H9 (cell line): ENCODE data around the gene AKR1E2. TPM values are rescaled to one million over a fixed set of nuclear protein-coding genes. Genes with fewer than 3 reads are reported as not detected.

ENCODE experiments used
- DNase-seq: peaks from one replicate; pipeline ENCODE4 v3.0.0-alpha.2; 2017
- H2AFZ ChIP-seq: one replicate; pipeline ENCODE4 v1.6.1; 2013; ENCODE audit warnings: mild to moderate bottlenecking, low read length, control low read depth, moderate library complexity
- H2AK5ac ChIP-seq: 2 replicates; pipeline ENCODE4 v1.6.1; 2013; ENCODE audit warnings: low read length, control low read depth, mixed read lengths; ENCODE audit not compliant: insufficient read length
- H2BK120ac ChIP-seq: one replicate; pipeline ENCODE4 v1.6.1; 2013; ENCODE audit warnings: low read depth, mild to moderate bottlenecking, low read length, control low read depth, inconsistent platforms; ENCODE audit not compliant: poor library complexity, severe bottlenecking
- H2BK12ac ChIP-seq: 2 replicates; pipeline ENCODE4 v1.6.1; 2013; ENCODE audit warnings: low read length, control low read depth, mixed read lengths, low read depth; ENCODE audit not compliant: insufficient read length
- H2BK15ac ChIP-seq: 2 replicates; pipeline ENCODE4 v1.6.1; 2013; ENCODE audit warnings: low read depth, low read length, control low read depth
- H2BK20ac ChIP-seq: one replicate; pipeline ENCODE4 v1.6.1; 2013; ENCODE audit warnings: low read depth, mild to moderate bottlenecking, low read length, control low read depth, inconsistent platforms; ENCODE audit not compliant: poor library complexity, severe bottlenecking
- H2BK5ac ChIP-seq: 2 replicates; pipeline ENCODE4 v1.6.1; 2013; ENCODE audit warnings: low read length, control low read depth, mixed read lengths; ENCODE audit not compliant: insufficient read length
- H3K14ac ChIP-seq: 2 replicates; pipeline ENCODE4 v1.6.1; 2013; ENCODE audit warnings: low read length, control low read depth; ENCODE audit not compliant: insufficient read depth
- H3K18ac ChIP-seq: 2 replicates; pipeline ENCODE4 v1.6.1; 2013; ENCODE audit warnings: low read depth, mild to moderate bottlenecking, mixed read lengths, low read length, control low read depth; ENCODE audit not compliant: insufficient read length
- H3K23ac ChIP-seq: 2 replicates; pipeline ENCODE4 v1.6.1; 2013; ENCODE audit warnings: low read length, control low read depth, mixed read lengths, low read depth; ENCODE audit not compliant: insufficient read length
- H3K23me2 ChIP-seq: 2 replicates; pipeline ENCODE4 v1.6.1; 2013; ENCODE audit warnings: low read depth, mild to moderate bottlenecking, mixed read lengths, low read length, control low read depth; ENCODE audit not compliant: insufficient read length, poor library complexity, severe bottlenecking
- H3K27ac ChIP-seq: 2 replicates; pipeline ENCODE4 v1.5.1; 2013; ENCODE audit warnings: low read length, control low read depth, mixed read lengths, low read depth; ENCODE audit not compliant: insufficient read length
- H3K27me3 ChIP-seq: 2 replicates; pipeline ENCODE4 v1.6.1; 2013; ENCODE audit warnings: low read length, control low read depth, inconsistent platforms; ENCODE audit not compliant: insufficient read depth
- H3K4ac ChIP-seq: 2 replicates; pipeline ENCODE4 v1.6.1; 2013; ENCODE audit warnings: low read depth, mild to moderate bottlenecking, control low read depth, inconsistent platforms, low read length, moderate library complexity
- H3K4me1 ChIP-seq: 2 replicates; pipeline ENCODE4 v1.6.1; 2013; ENCODE audit warnings: low read length, control low read depth, inconsistent platforms; ENCODE audit not compliant: insufficient read depth
- H3K4me2 ChIP-seq: 2 replicates; pipeline ENCODE4 v1.6.1; 2013; ENCODE audit warnings: low read length, control low read depth, mixed read lengths; ENCODE audit not compliant: insufficient read length, insufficient read depth
- H3K56ac ChIP-seq: 2 replicates; pipeline ENCODE4 v1.6.1; 2013; ENCODE audit warnings: low read depth, mild to moderate bottlenecking, mixed read lengths, low read length, control low read depth; ENCODE audit not compliant: insufficient read length
- H3K79me1 ChIP-seq: 2 replicates; pipeline ENCODE4 v1.6.1; 2013; ENCODE audit warnings: low read depth, mild to moderate bottlenecking, moderate library complexity, low read length, control low read depth, inconsistent platforms; ENCODE audit not compliant: insufficient read depth, poor library complexity, severe bottlenecking
- H3K79me2 ChIP-seq: 2 replicates; pipeline ENCODE4 v1.6.1; 2013; ENCODE audit warnings: low read length, control low read depth, inconsistent platforms; ENCODE audit not compliant: insufficient read depth
- H3K9ac ChIP-seq: 2 replicates; pipeline ENCODE4 v1.6.1; 2013; ENCODE audit warnings: low read length, control low read depth, mixed read lengths; ENCODE audit not compliant: insufficient read length; ENCODE audit errors: extremely low read depth
- H3K9me3 ChIP-seq: one replicate; pipeline ENCODE4 v1.6.1; 2013; ENCODE audit warnings: low read depth, low read length, inconsistent platforms; ENCODE audit not compliant: control insufficient read depth
- H3T11ph ChIP-seq: one replicate; pipeline ENCODE4 v1.6.1; 2013; ENCODE audit warnings: mild to moderate bottlenecking, low read length, control low read depth, inconsistent platforms
- H4K20me1 ChIP-seq: one replicate; pipeline ENCODE4 v1.6.1; 2013; ENCODE audit not compliant: control insufficient read depth, insufficient read length, insufficient read depth
- H4K5ac ChIP-seq: 2 replicates; pipeline ENCODE4 v1.6.1; 2013; ENCODE audit warnings: low read depth, mild to moderate bottlenecking, mixed read lengths, low read length, control low read depth; ENCODE audit not compliant: insufficient read length
- H4K8ac ChIP-seq: replicated peaks from 2 replicates; pipeline ENCODE4 v1.6.1; 2013; ENCODE audit warnings: low read length, control low read depth, mixed read lengths, low read depth; ENCODE audit not compliant: insufficient read length
- H4K91ac ChIP-seq: 2 replicates; pipeline ENCODE4 v1.6.1; 2013; ENCODE audit warnings: low read depth, mild to moderate bottlenecking, moderate library complexity, mixed read lengths, low read length, control low read depth; ENCODE audit not compliant: insufficient read length
- H3K27ac Mint-ChIP-seq, 3 experiments: 2 replicates in 2 of 3; 3 replicates in 1 of 3; pipeline ENCODE4 v1.8.0; 2020 to 2021; ENCODE audit warnings: mixed read lengths in 3 of 3, mild to moderate bottlenecking in 1 of 3, moderate library complexity in 1 of 3
- H3K27me3 Mint-ChIP-seq: 2 replicates; pipeline ENCODE4 v1.8.0; 2021; ENCODE audit warnings: low read depth, mild to moderate bottlenecking, moderate library complexity, mixed read lengths
- H3K36me3 Mint-ChIP-seq, 3 experiments: 2 replicates in 2 of 3; 3 replicates in 1 of 3; pipeline ENCODE4 v1.8.0; 2020 to 2021; ENCODE audit warnings: low read depth in 3 of 3, mixed read lengths in 3 of 3; ENCODE audit not compliant: insufficient read depth in 1 of 3
- H3K4me1 Mint-ChIP-seq, 2 experiments: 2 replicates each; pipeline ENCODE4 v1.8.0; 2020; ENCODE audit warnings: mixed read lengths in 2 of 2
- H3K4me3 Mint-ChIP-seq, 2 experiments: 2 replicates in 1 of 2; 3 replicates in 1 of 2; pipeline ENCODE4 v1.8.0; 2020 to 2021; ENCODE audit warnings: mild to moderate bottlenecking in 2 of 2, mixed read lengths in 2 of 2, moderate library complexity in 1 of 2
- H3K9me3 Mint-ChIP-seq, 2 experiments: 2 replicates in 1 of 2; 3 replicates in 1 of 2; pipeline ENCODE4 v1.8.0; 2020; ENCODE audit warnings: mild to moderate bottlenecking in 2 of 2, mixed read lengths in 2 of 2, moderate library complexity in 1 of 2
- CTCF ChIP-seq: fragments of 200-600 bp; sonication (generic); conservative IDR thresholded peaks from 3 replicates; pipeline ENCODE4 v1.8.0; 2021; ENCODE audit warnings: antibody characterized with exemption, mild to moderate bottlenecking
- WGBS: extraction: QIAGEN DNeasy Blood & Tissue Kit; methylation state at CpG from one replicate; pipeline ENCODE4 v1.1.7; 2013; ENCODE audit warnings: missing lambda C conversion rate, low lambda C conversion rate, mixed read lengths; ENCODE audit not compliant: insufficient read length; ENCODE audit errors: extremely low coverage; 5-methylcytosine and 5-hydroxymethylcytosine counted together
- total RNA-seq: library from RNA; stranded (reverse); gene quantifications from 2 replicates; pipeline ENCODE4 v1.2.1, GENCODE V29; 2021

Gene AKR1E2
- total RNA-seq, 1 experiment from 2014 or later: 2.2 TPM

GRCh38 chr10:4790045-4790444 lies 36.0 kb upstream of the AKR1E2 start:
- no peak overlapping the region for H3K27ac Mint-ChIP-seq
- Histone ChIP-seq H3K56ac (no peak overlapping the region), H3K27me3 (no peaks in the 10 kb centered on the region), H3K9ac (no peak overlapping the region), H2BK120ac (no peak overlapping the region), H3K9me3 (no peaks in the 10 kb centered on the region), H3K23me2 (no peaks in the 10 kb centered on the region), H4K8ac (no peak overlapping the region), H3K18ac (no peak overlapping the region), H3K14ac (no peak overlapping the region), H3K4ac (no peak overlapping the region), H2BK20ac (no peak overlapping the region), H2AK5ac (no peak overlapping the region), H4K20me1 (no peaks in the 10 kb centered on the region), H3K79me1 (no peaks in the 10 kb centered on the region), H3K27ac (no peak overlapping the region), H3T11ph (no peak overlapping the region), H3K4me2 (no peak overlapping the region), H3K23ac (no peak overlapping the region), H2BK5ac (no peak overlapping the region), H3K79me2 (no peaks in the 10 kb centered on the region), H4K91ac (no peak overlapping the region), H2BK12ac (no peak overlapping the region), H2BK15ac (no peak overlapping the region), H3K4me1 (no peaks in the 10 kb centered on the region), H2AFZ (no peak overlapping the region), H4K5ac (no peak overlapping the region)
- no peak overlapping the region for H3K4me3 Mint-ChIP-seq
- H3K9me3 Mint-ChIP-seq: peaks cover 0 to 11% of the 10 kb centered on the region in 2 experiments; a peak in 4 of 5 replicates
- no peak for TF ChIP-seq CTCF
- no CpG with 5 or more reads among the region's 3 CpGs for WGBS
- no peaks in the 10 kb centered on the region for H3K36me3 Mint-ChIP-seq
- no peaks in the 10 kb centered on the region for H3K4me1 Mint-ChIP-seq
- peaks cover 3% of the 10 kb centered on the region; the same call in 1 of the 2 replicates for H3K27me3 Mint-ChIP-seq
- DNase-seq: no peak
